Ishikawa (cell line): ENCODE results near the gene CSNK1G2.

Source experiments
- CEBPB ChIP-seq: IDR thresholded peaks from 2 replicates; pipeline ENCODE4 v1.6.1; 2012
- CREB1 ChIP-seq: IDR thresholded peaks from 2 replicates; pipeline ENCODE4 v1.6.1; 2012; ENCODE audit warnings: low read depth
- EGR1 ChIP-seq: IDR thresholded peaks from 2 replicates; pipeline ENCODE4 v1.6.1; 2012
- EP300 ChIP-seq: IDR thresholded peaks from 2 replicates; pipeline ENCODE4 v1.6.1; 2012; ENCODE audit warnings: borderline replicate concordance
- MAX ChIP-seq: IDR thresholded peaks from 2 replicates; pipeline ENCODE4 v1.6.1; 2012
- RAD21 ChIP-seq: IDR thresholded peaks from 2 replicates; pipeline ENCODE4 v1.6.1; 2012; ENCODE audit warnings: low read depth
- TAF1 ChIP-seq: IDR thresholded peaks from 2 replicates; pipeline ENCODE4 v1.6.1; 2012; ENCODE audit warnings: low read depth, mild to moderate bottlenecking
- TCF12 ChIP-seq: IDR thresholded peaks from 2 replicates; pipeline ENCODE4 v1.6.1; 2012; ENCODE audit warnings: low read depth
- TEAD4 ChIP-seq: IDR thresholded peaks from 2 replicates; pipeline ENCODE4 v1.6.1; 2012
- USF1 ChIP-seq: IDR thresholded peaks from 2 replicates; pipeline ENCODE4 v1.6.1; 2012
- YY1 ChIP-seq: IDR thresholded peaks from 2 replicates; pipeline ENCODE4 v1.6.1; 2012; ENCODE audit warnings: low read depth
- ZBTB7A ChIP-seq: IDR thresholded peaks from 2 replicates; pipeline ENCODE4 v1.6.1; 2012; ENCODE audit warnings: low read depth

- TF ChIP-seq EGR1 (no peak), EP300 (no peak), RAD21 (no peak), CEBPB (no peak), TAF1 (no peak), MAX (no peak), USF1 (no peak), CREB1 (no peak), TEAD4 (no peak), TCF12 (no peak), ZBTB7A (no peak), YY1 (no peak)
These were observed 19.1 kb upstream of the CSNK1G2 start for GRCh38 chr19:1921825-1922224.
